Ovary (tissue), 9 donors: Measurements from ENCODE around the gene PLEKHJ1. TPM values are rescaled to one million over a fixed set of nuclear protein-coding genes. Genes with fewer than 3 reads are reported as not detected.

Source experiments
- DNase-seq, 5 donors: peaks; one replicate each; pipeline ENCODE4 v3.0.0-alpha.2; 2019 to 2020
- H3K27ac ChIP-seq, 2 donors: fragments of 200-600 bp; one replicate each; pipeline versions ENCODE4 v1.5.1 to v1.8.0; 2019 to 2022
- H3K27me3 ChIP-seq: fragments of 200-600 bp; one replicate; pipeline ENCODE4 v1.8.0; 2022
- H3K36me3 ChIP-seq: fragments of 200-600 bp; sonication (generic); one replicate; pipeline ENCODE4 v1.5.1; 2019
- H3K4me1 ChIP-seq: one replicate; pipeline ENCODE4 v1.8.1; 2013; ENCODE audit warnings: mild to moderate bottlenecking, moderate library complexity; ENCODE audit not compliant: insufficient read depth
- H3K4me3 ChIP-seq: fragments of 200-600 bp; sonication (generic); one replicate; pipeline ENCODE4 v1.5.1; 2017
- H3K9me3 ChIP-seq, 2 donors: fragments of 200-600 bp in 1 of 2; sonication (generic) in 1 of 2; one replicate each; pipeline versions ENCODE4 v1.5.1 to v1.8.1; 2013 to 2019; ENCODE audit warnings: mild to moderate bottlenecking in 1 of 2, moderate library complexity in 1 of 2
- EP300 ChIP-seq: sonication (generic); formaldehyde crosslinking; IDR thresholded peaks from one replicate; pipeline ENCODE4 v1.6.1; 2017; ENCODE audit warnings: antibody characterized with exemption
- POLR2A ChIP-seq: fragments of 450-650 bp; IDR thresholded peaks from one replicate; pipeline ENCODE4 v1.6.1; 2017; ENCODE audit warnings: antibody characterized with exemption, mild to moderate bottlenecking, moderate library complexity
- WGBS, 3 donors: extraction: QIAGEN DNeasy Blood & Tissue Kit in 1 of 3; methylation state at CpG; one replicate each; pipeline versions ENCODE4 v1.1.5 to v1.1.7; 2013 to 2017; 5-methylcytosine and 5-hydroxymethylcytosine counted together
- intact Hi-C, 4 donors: fragments of 100-400 bp; cut with DNase I; formaldehyde crosslinking; loops; one replicate each; pipeline versions ENCODE4 v1.11.0 to v1.15.1; 2022 to 2023
- polyA plus RNA-seq, 2 donors: library from polyadenylated mRNA; stranded (reverse); fragments of 200-250 nt in 1 of 2; fragments of 350-450 nt in 1 of 2; fragmentation: Illumina TruSeq in 1 of 2; extraction: RNeasy Lipid Tissue Mini Kit (QIAGEN cat#74804) in 1 of 2; gene quantifications; one replicate each; pipeline ENCODE4 v1.2.3, GENCODE V29; 2013 to 2014
- total RNA-seq, 7 donors: library from RNA; depleted of rRNA in 2 of 7; stranded (reverse); fragments of >200 nt in 2 of 7; fragmentation: NEBNext Ultra II Directional in 3 of 7; extraction: Animal tissue kit (Norgen Biotek cat#: 25700) in 3 of 7; gene quantifications; one replicate each; pipeline versions ENCODE4 v1.1.0 to v1.2.4, GENCODE V29; 2016 to 2023
- TF ChIP-seq, protein P1 (sequence below), 3 donors: fragments of 450-650 bp in 2 of 3; fragments of 200-600 bp in 1 of 3; IDR thresholded peaks; one replicate each; pipeline versions ENCODE4 v1.5.1 to v1.8.0; 2016 to 2022; ENCODE audit warnings: antibody characterized with exemption in 3 of 3, mild to moderate bottlenecking in 1 of 3
- donor health status: DM: no; HTN: no; CAD: no; lungs with moderate emphysema.
- donor health status: DM: no; HTN: no; CAD: no.
- donor health status: Bipolar disorder and iron deficiency.
- donor health status: DM: yes; HTN: yes; CAD: no.
- donor health status: DM: no; HTN: no; CAD: no.
- donor health status: DM: yes; HTN: yes; CAD: no.

The PLEKHJ1 gene
- total and polyA plus RNA-seq, 9 donors, result 17.1 to 57.9 (median 46.8) TPM

- 64 to 80% (median 73%) methylated on average over 15 to 20 of the region's 20 CpGs for WGBS, 3 donors
- no peaks in the 10 kb centered on the region for H3K27me3 ChIP-seq
- H3K36me3 ChIP-seq, result no peaks in the 10 kb centered on the region
- H3K9me3 ChIP-seq, result no peaks in the 10 kb centered on the region
- TF ChIP-seq EP300 (no peak), POLR2A (no peak)
- TF ChIP-seq, protein P1, sequence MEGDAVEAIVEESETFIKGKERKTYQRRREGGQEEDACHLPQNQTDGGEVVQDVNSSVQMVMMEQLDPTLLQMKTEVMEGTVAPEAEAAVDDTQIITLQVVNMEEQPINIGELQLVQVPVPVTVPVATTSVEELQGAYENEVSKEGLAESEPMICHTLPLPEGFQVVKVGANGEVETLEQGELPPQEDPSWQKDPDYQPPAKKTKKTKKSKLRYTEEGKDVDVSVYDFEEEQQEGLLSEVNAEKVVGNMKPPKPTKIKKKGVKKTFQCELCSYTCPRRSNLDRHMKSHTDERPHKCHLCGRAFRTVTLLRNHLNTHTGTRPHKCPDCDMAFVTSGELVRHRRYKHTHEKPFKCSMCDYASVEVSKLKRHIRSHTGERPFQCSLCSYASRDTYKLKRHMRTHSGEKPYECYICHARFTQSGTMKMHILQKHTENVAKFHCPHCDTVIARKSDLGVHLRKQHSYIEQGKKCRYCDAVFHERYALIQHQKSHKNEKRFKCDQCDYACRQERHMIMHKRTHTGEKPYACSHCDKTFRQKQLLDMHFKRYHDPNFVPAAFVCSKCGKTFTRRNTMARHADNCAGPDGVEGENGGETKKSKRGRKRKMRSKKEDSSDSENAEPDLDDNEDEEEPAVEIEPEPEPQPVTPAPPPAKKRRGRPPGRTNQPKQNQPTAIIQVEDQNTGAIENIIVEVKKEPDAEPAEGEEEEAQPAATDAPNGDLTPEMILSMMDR (IDR thresholded peaks at IDR 0.05), result no peak
- no peak overlapping the region for H3K27ac ChIP-seq
- intact Hi-C loops, result no loop called here
- H3K4me3 ChIP-seq, result no peak overlapping the region
- DNase-seq, result no peak
- peaks cover 2% of the 10 kb centered on the region for H3K4me1 ChIP-seq
Measured at GRCh38 chr19:2221918-2222317, 14.2 kb downstream of the PLEKHJ1 start.

DNA sequence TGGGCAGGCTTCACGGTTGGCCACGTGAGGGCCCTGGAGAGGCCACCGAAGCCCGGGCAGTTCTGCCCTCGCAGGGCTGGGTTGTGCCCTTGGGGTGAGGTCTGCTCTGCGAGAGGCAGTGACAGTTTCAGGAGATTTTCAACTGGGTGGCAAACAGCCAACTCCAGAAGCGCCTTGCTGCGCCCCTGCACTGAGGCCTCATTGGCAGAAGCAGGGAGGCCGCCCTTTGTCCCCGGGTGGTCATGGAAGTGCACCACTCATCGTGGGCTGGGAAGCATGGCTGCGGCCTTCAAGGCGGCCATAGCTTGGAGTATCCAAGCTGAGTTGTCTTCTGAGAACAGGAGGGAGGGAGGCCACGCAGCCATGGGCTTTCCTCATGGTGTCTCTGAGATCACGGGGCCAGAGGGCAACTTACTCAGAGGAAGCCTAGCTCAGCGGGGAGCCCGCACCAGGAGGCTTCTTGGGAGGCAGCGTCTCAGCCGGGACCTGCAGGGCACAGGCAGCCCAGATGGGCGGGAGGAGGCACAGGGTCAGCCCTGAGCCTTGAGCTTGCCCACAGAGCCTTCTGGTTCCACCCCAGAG, 14.8 kb downstream of the PLEKHJ1 start:
- Histone ChIP-seq H3K27ac (no peak overlapping the region), H3K9me3 (no peaks in the 10 kb centered on the region), H3K36me3 (no peaks in the 10 kb centered on the region), H3K4me1 (peaks cover 2% of the 10 kb centered on the region), H3K27me3 (no peaks in the 10 kb centered on the region), H3K4me3 (no peak overlapping the region)
- 65 to 89% (median 66%) methylated on average over 19 to 20 of the region's 20 CpGs for WGBS, 3 donors
- intact Hi-C loops, result no loop called here
- DNase-seq, result no peak
- TF ChIP-seq, protein P1 (IDR thresholded peaks at IDR 0.05), result no peak
- TF ChIP-seq POLR2A (no peak), EP300 (no peak)

GRCh38 chr19:2219726-2220125, 16.4 kb downstream of the PLEKHJ1 start:
- no peak overlapping the region for H3K4me3 ChIP-seq
- no peaks in the 10 kb centered on the region for H3K36me3 ChIP-seq
- no peaks in the 10 kb centered on the region for H3K27me3 ChIP-seq
- TF ChIP-seq, protein P1 (IDR thresholded peaks at IDR 0.05), result no peak
- TF ChIP-seq POLR2A, result no peak
- TF ChIP-seq EP300, result no peak
- no peak overlapping the region for H3K27ac ChIP-seq
- H3K4me1 ChIP-seq, result peaks cover 2% of the 10 kb centered on the region
- H3K9me3 ChIP-seq, result no peaks in the 10 kb centered on the region
- intact Hi-C loops, result no loop called here
- 89 to 92% (median 91%) methylated on average over 21 of the region's 21 CpGs for WGBS, 3 donors
- no peak for DNase-seq

DNA sequence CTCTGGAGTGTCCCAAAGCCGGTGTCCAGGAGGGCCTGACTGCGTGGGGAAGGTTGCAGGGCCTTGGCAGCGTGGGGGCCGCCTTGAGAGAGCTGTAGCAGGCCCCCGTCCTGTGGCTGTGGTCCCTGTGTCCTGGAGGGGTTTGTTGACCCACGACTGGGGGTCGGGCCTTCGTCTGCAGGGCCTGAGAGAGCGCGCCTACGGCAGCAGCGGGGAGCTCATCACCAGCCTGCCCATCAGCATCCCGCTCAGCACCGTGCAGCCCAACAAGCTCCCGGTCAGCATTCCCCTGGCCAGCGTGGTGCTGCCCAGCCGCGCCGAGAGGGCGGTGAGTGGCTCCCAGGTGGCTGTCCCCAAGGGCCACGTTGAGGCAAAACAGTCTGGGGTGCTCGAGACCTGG, 18.5 kb downstream of the PLEKHJ1 start:
- Histone ChIP-seq H3K27me3 (no peaks in the 10 kb centered on the region), H3K36me3 (no peaks in the 10 kb centered on the region), H3K4me1 (peaks cover 2% of the 10 kb centered on the region), H3K27ac (no peak overlapping the region), H3K9me3 (no peaks in the 10 kb centered on the region), H3K4me3 (no peak overlapping the region)
- DNase-seq, result no peak
- intact Hi-C loops, result no loop called here
- WGBS, 3 donors, result 95 to 97% (median 95%) methylated on average over 21 to 22 of the region's 22 CpGs
- TF ChIP-seq, protein P1 (IDR thresholded peaks at IDR 0.05), result no peak
- no peak for TF ChIP-seq EP300
- TF ChIP-seq POLR2A, result no peak
